ENCODE data around the gene SACM1L.

Gene SACM1L

DNA sequence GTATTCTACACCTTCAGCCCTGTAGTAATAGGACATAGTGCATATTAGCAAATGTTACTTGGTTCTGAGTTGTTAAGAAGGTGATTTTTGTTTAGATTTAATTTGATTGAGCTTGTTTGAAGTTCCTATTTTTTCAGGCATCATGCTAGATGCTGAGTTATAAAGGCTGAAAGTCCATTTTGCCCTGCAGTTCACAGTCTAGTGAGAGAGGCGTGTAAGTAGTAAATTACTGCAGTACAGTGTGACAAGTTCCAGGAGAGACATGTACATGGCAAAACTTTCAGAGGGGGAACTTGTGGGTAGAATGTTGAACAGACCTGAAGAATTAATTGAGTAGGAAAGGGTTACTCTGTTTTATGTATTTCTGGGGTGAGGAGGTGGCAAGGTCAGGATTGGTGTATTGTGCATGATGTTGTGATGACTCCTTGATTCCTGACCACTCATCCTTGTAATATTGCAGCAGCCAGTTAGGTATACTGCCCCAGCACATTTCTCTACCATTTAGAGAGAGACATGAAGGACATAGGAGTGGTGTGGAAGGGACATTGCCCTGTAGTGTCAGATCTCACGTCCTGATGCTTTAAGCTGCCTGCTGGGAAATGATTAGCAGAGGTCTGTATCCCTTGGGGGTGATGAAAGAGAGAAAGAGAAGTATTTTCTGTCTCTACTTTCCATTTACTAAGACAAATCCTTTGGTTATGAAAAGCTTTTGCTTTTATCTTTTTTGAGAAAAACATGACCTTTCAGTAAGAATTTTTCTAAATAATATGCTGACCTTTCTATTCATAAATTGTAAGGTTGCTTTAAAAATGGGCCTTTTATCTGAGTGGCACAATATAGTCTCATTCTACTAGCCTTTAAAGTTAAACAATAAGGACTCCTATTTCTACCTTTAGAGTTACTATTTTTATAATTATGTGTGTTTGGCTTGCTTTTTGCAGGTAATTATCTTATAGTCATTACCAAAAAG is 16.9 kb downstream of the SACM1L start:
- TF ChIP-seq, protein P1, sequence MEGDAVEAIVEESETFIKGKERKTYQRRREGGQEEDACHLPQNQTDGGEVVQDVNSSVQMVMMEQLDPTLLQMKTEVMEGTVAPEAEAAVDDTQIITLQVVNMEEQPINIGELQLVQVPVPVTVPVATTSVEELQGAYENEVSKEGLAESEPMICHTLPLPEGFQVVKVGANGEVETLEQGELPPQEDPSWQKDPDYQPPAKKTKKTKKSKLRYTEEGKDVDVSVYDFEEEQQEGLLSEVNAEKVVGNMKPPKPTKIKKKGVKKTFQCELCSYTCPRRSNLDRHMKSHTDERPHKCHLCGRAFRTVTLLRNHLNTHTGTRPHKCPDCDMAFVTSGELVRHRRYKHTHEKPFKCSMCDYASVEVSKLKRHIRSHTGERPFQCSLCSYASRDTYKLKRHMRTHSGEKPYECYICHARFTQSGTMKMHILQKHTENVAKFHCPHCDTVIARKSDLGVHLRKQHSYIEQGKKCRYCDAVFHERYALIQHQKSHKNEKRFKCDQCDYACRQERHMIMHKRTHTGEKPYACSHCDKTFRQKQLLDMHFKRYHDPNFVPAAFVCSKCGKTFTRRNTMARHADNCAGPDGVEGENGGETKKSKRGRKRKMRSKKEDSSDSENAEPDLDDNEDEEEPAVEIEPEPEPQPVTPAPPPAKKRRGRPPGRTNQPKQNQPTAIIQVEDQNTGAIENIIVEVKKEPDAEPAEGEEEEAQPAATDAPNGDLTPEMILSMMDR (IDR thresholded peaks at IDR 0.05): no peak
- no peak overlapping the region for H3K27ac ChIP-seq
- H3K9me3 ChIP-seq: no peaks in the 10 kb centered on the region
- H3K4me1 ChIP-seq (ENCODE audit: control insufficient read depth in 1 of 2, insufficient read depth in 1 of 2, low read depth in 1 of 2, low read length in 1 of 2): peaks cover 0 to 13% of the 10 kb centered on the region in 2 experiments
- H3K4me3 ChIP-seq (ENCODE audit: low read depth in 1 of 2, low read length in 1 of 2): no peak overlapping the region
- H3K27me3 ChIP-seq: no peaks in the 10 kb centered on the region
- peaks cover 71% of the 10 kb centered on the region for H3K36me3 ChIP-seq

DNA sequence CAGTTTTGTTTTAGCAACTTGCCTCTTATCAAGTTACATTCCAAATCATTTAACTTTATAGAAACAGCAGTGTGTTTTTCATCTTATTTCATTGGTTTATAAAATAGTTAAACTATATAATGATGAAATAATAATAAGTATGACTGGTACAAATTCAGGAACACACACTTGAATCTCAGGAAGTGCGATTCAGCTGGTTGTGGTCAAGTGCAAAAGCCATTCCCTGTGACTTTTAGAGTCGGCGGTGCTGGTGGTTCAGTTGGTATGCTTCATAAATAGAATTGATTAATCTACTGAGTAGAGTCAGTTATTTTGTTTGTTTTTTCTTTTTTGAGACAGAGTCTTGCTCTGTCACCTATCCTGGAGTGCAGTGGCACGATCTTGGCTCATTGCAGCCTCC is 22.7 kb downstream of the SACM1L start:
- H3K9me3 ChIP-seq: no peaks in the 10 kb centered on the region
- no peak overlapping the region for H3K27ac ChIP-seq
- TF ChIP-seq, protein P1 (IDR thresholded peaks at IDR 0.05): no peak
- H3K27me3 ChIP-seq: no peaks in the 10 kb centered on the region
- H3K4me3 ChIP-seq (ENCODE audit: low read depth in 1 of 2, low read length in 1 of 2): no peak overlapping the region
- H3K36me3 ChIP-seq: peaks cover 89% of the 10 kb centered on the region
- no peaks in the 10 kb centered on the region for H3K4me1 ChIP-seq (ENCODE audit: control insufficient read depth in 1 of 2, insufficient read depth in 1 of 2, low read depth in 1 of 2, low read length in 1 of 2)

DNA sequence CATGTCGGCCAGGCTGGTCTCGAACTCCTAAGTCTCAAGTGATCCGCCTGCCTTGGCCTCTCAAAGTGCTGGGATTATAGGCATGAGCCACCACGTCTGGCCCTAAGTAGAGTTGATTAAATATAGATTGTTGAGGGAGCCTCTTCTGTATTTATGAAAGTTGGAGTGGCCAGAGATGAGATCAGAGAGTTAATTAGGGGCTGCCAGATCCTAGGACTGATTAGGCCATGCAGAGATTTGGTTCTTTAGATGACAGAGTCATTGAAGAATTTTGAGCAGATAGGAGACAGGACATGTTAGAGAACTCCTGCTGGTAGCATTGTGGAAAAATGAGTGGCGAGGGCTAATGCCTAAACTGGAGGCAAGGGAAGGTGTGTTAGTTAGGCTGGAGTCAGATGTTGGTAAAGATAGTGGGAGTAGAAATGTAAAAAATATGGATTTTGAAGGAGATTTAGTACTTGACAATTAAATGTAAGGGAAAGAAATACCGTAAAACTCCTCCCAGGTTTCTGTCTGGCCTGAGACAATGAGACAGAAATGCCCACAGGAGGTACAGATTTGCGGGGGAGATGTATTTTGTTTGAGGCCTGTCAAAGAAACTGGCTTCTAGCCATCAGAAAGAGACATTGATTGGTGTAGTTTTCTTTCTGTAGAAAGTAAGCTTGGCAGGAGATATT is 23.4 kb downstream of the SACM1L start:
- Histone ChIP-seq H3K9me3 (no peaks in the 10 kb centered on the region), H3K27ac (no peak overlapping the region), H3K4me1 (ENCODE audit: control insufficient read depth in 1 of 2, insufficient read depth in 1 of 2, low read depth in 1 of 2, low read length in 1 of 2) (no peaks in the 10 kb centered on the region), H3K27me3 (no peaks in the 10 kb centered on the region), H3K36me3 (peaks cover 89% of the 10 kb centered on the region), H3K4me3 (ENCODE audit: low read depth in 1 of 2, low read length in 1 of 2) (no peak overlapping the region)
- TF ChIP-seq, protein P1 (IDR thresholded peaks at IDR 0.05): no peak

DNA sequence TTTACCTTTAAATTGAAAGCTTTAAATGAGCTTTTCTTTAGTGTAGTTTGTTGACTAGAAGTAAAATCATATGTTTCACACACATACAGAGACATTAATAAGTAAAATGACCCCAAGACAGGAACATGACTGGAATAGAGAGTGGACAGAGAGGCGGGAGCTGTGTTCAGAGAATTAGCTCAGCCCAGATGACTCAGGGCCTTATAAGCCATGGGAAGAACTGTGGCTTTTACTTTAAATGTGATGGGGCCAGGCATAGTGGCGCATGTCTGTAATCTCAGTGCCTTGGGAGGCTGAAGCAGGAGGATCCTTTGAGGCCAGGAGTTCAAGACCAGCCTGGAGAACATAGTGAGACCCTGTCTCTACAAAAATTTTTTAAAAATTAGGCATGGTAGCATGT is 26.7 kb downstream of the SACM1L start:
- H3K27me3 ChIP-seq: no peaks in the 10 kb centered on the region
- no peak overlapping the region for H3K4me3 ChIP-seq (ENCODE audit: low read depth in 1 of 2, low read length in 1 of 2)
- peaks cover 0 to 7% of the 10 kb centered on the region in 2 experiments for H3K4me1 ChIP-seq (ENCODE audit: control insufficient read depth in 1 of 2, insufficient read depth in 1 of 2, low read depth in 1 of 2, low read length in 1 of 2)
- no peaks in the 10 kb centered on the region for H3K9me3 ChIP-seq
- TF ChIP-seq, protein P1 (IDR thresholded peaks at IDR 0.05): no peak
- H3K36me3 ChIP-seq: peaks cover 68% of the 10 kb centered on the region
- no peak overlapping the region for H3K27ac ChIP-seq

DNA sequence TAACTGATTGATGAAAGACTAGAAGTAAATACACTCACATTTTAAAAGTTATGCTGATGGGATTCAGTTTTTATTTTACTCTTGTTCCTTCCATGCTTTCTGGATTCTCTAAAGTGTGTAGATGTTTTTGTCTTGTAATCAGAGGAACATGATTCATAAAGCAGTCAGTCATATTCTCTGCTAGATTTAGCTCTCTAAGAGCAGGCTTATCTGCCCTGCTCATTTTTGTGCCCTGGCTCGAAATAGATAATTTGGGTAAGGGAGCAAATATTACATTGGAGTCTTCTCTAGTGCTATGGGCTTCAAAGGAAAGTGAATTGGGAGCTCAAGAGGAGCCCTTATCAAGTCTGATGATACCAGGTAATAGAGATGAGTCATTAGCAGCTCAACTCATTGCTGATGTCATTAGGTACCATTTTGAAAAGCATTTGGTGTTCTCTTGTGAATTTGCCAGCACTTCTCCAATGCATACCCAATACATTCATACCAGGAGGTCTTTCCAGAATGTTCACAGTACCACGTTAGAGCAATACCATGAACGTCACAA is 27.7 kb downstream of the SACM1L start:
- Histone ChIP-seq H3K36me3 (peaks cover 61% of the 10 kb centered on the region), H3K27ac (no peak overlapping the region), H3K4me1 (ENCODE audit: control insufficient read depth in 1 of 2, insufficient read depth in 1 of 2, low read depth in 1 of 2, low read length in 1 of 2) (peaks cover 0 to 7% of the 10 kb centered on the region in 2 experiments), H3K27me3 (no peaks in the 10 kb centered on the region), H3K9me3 (no peaks in the 10 kb centered on the region), H3K4me3 (ENCODE audit: low read depth in 1 of 2, low read length in 1 of 2) (no peak overlapping the region)
- TF ChIP-seq, protein P1 (IDR thresholded peaks at IDR 0.05): no peak
